Measurements from ENCODE around the gene EFR3B.

EFR3B gene

GRCh38 chr2:25177211-25177611 is 135.3 kb downstream of the EFR3B start:
- in situ Hi-C loops (cut with HindIII; ENCODE audit: low sequenced_read_pairs): no loop called here
- no peak overlapping the region for H3K4me3 ChIP-seq (ENCODE audit: low read depth, low read length)
- TF ChIP-seq, protein P1, sequence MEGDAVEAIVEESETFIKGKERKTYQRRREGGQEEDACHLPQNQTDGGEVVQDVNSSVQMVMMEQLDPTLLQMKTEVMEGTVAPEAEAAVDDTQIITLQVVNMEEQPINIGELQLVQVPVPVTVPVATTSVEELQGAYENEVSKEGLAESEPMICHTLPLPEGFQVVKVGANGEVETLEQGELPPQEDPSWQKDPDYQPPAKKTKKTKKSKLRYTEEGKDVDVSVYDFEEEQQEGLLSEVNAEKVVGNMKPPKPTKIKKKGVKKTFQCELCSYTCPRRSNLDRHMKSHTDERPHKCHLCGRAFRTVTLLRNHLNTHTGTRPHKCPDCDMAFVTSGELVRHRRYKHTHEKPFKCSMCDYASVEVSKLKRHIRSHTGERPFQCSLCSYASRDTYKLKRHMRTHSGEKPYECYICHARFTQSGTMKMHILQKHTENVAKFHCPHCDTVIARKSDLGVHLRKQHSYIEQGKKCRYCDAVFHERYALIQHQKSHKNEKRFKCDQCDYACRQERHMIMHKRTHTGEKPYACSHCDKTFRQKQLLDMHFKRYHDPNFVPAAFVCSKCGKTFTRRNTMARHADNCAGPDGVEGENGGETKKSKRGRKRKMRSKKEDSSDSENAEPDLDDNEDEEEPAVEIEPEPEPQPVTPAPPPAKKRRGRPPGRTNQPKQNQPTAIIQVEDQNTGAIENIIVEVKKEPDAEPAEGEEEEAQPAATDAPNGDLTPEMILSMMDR (IDR thresholded peaks at IDR 0.05; ENCODE audit: low read depth, low read length, missing control alignments): no peak
- DNase-seq (ENCODE audit: low read depth): no peak

DNA sequence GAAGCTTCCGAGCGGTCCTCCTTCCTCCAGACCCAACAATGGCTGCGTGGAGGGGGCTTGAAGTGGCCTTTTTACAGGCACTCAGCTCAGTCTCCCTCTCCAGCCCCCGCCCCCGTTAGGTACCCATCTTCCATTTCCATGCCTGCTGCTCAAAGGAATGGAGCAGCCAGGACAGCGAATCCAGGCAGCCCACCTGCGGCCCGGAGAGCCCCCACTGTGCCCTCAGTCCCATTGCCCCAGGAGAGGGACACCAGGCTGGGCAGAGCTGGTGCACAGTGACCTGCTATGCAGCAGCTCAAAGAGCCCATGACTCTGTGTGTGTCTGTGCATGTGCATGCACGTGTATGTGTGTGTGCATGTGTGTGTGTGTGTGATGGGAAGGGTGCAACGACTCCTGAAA is 137.1 kb downstream of the EFR3B start:
- no peak for DNase-seq (ENCODE audit: low read depth)
- in situ Hi-C loops (cut with HindIII; ENCODE audit: low sequenced_read_pairs): no loop called here
- TF ChIP-seq, protein P1 (IDR thresholded peaks at IDR 0.05; ENCODE audit: low read depth, low read length, missing control alignments): no peak
- H3K4me3 ChIP-seq (ENCODE audit: low read depth, low read length): no peak overlapping the region

- TF ChIP-seq, protein P1 (IDR thresholded peaks at IDR 0.05; ENCODE audit: low read depth, low read length, missing control alignments): no peak
- no peak overlapping the region for H3K4me3 ChIP-seq (ENCODE audit: low read depth, low read length)
- in situ Hi-C loops (cut with HindIII; ENCODE audit: low sequenced_read_pairs): no loop called here
- DNase-seq (ENCODE audit: low read depth): no peak
These were observed 142.4 kb downstream of the EFR3B start for GRCh38 chr2:25184254-25184653.

GRCh38 chr2:25187729-25188350 is 146.0 kb downstream of the EFR3B start:
- TF ChIP-seq, protein P1 (IDR thresholded peaks at IDR 0.05; ENCODE audit: low read depth, low read length, missing control alignments): no peak
- DNase-seq (ENCODE audit: low read depth): no peak
- in situ Hi-C loops (cut with HindIII; ENCODE audit: low sequenced_read_pairs): no loop called here
- H3K4me3 ChIP-seq (ENCODE audit: low read depth, low read length): no peak overlapping the region

DNA sequence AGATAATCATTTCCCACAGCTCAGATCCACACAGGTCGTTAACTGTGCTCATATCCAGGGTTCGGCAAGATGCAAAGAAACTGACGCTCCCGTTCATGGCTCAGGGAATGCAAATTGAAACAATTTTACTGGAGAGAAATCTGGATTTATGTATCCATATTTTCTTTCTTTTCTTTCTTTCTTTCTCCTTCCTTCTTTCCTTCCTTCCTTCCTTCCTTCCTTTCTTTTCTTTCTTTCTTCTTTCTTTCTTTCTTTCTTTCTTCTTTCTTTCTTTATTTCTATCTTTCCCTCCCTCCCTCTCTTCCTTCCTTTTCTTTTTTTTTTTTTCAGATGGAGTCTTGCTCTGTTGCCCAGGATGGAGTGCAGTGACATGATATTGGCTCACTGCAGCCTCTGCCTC is 146.5 kb downstream of the EFR3B start:
- TF ChIP-seq, protein P1 (IDR thresholded peaks at IDR 0.05; ENCODE audit: low read depth, low read length, missing control alignments): no peak

GRCh38 chr2:25190536-25190935 is 148.7 kb downstream of the EFR3B start:
- TF ChIP-seq, protein P1 (IDR thresholded peaks at IDR 0.05; ENCODE audit: low read depth, low read length, missing control alignments): no peak

More for the DNA sequence above, 146.5 kb downstream of the EFR3B start:
- in situ Hi-C loops (cut with HindIII; ENCODE audit: low sequenced_read_pairs): no loop called here
- DNase-seq (ENCODE audit: low read depth): no peak
- H3K4me3 ChIP-seq (ENCODE audit: low read depth, low read length): no peak overlapping the region

More at GRCh38 chr2:25190536-25190935, 148.7 kb downstream of the EFR3B start:
- no peak for DNase-seq (ENCODE audit: low read depth)
- in situ Hi-C loops (cut with HindIII; ENCODE audit: low sequenced_read_pairs): no loop called here
- no peak overlapping the region for H3K4me3 ChIP-seq (ENCODE audit: low read depth, low read length)
